AG09319 (cell line): ENCODE results near the gene TUBGCP2.

Experiments
- DNase-seq: peaks from one replicate; pipeline ENCODE4 v3.0.0-alpha.2; 2010; ENCODE audit warnings: low read depth; ENCODE audit errors: extremely low read depth
- TF ChIP-seq, protein P1 (sequence below): IDR thresholded peaks from 2 replicates; pipeline ENCODE4 v1.5.1; 2011; ENCODE audit warnings: low read depth, mild to moderate bottlenecking, inconsistent platforms, low read length, moderate library complexity

Gene TUBGCP2

DNA sequence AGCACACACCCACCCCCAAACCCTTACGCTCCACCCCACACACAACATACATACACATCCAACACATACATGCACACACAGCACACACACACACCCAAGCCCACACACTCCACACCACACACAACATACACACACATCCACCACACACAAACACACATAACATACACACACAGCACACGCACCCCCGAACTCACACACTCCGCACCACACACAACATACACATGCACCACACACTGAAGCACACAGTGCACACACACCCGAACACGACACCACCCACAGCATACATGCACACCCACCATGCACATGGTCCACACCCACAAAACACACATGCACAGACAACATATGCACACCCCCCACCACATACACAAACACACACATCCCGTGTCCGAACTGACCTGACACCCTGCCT, 40.5 kb upstream of the TUBGCP2 start:
- TF ChIP-seq, protein P1, sequence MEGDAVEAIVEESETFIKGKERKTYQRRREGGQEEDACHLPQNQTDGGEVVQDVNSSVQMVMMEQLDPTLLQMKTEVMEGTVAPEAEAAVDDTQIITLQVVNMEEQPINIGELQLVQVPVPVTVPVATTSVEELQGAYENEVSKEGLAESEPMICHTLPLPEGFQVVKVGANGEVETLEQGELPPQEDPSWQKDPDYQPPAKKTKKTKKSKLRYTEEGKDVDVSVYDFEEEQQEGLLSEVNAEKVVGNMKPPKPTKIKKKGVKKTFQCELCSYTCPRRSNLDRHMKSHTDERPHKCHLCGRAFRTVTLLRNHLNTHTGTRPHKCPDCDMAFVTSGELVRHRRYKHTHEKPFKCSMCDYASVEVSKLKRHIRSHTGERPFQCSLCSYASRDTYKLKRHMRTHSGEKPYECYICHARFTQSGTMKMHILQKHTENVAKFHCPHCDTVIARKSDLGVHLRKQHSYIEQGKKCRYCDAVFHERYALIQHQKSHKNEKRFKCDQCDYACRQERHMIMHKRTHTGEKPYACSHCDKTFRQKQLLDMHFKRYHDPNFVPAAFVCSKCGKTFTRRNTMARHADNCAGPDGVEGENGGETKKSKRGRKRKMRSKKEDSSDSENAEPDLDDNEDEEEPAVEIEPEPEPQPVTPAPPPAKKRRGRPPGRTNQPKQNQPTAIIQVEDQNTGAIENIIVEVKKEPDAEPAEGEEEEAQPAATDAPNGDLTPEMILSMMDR = no peak
- DNase-seq = no peak

DNA sequence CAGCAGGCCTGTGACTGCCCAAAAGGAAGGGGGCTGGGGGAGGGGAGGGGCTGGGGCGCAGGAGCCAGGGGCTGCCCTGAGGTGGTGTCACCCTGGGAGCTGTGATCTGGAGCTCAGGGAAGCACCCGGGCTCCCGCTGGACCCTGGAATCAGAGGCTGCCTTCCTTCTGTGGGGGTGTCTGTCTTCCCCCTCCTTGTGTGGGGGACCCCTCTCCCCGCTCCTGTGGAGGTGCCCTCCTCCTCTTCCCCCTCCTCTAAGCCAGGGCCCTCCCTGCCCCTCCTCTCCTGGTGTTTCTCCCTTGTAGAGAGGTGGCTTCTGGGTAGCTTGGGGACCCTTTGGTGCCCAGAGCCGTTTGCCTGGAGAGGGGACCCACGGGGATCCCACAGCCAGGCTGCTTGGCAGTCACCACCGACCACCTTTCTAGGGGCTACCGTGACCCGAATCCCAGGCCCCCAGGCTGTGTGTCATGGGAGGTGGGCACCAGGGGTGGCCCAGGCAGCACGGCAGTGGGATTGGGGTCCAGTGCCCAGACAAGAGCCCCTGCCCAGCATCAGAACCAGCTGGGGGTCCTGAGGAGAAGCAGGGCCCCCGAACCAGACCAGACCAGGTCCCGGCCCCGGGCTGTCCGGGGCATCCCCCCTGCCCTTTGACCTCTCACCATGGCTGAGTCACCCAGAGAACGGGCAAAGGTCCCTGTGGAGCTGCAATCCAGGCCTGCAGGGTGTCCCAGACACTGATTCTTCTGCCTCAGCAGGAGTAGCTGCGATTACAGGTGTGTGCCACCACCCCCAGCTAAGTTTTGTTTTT, 39.2 kb upstream of the TUBGCP2 start:
- no peak for DNase-seq
- TF ChIP-seq, protein P1 = no peak

DNA sequence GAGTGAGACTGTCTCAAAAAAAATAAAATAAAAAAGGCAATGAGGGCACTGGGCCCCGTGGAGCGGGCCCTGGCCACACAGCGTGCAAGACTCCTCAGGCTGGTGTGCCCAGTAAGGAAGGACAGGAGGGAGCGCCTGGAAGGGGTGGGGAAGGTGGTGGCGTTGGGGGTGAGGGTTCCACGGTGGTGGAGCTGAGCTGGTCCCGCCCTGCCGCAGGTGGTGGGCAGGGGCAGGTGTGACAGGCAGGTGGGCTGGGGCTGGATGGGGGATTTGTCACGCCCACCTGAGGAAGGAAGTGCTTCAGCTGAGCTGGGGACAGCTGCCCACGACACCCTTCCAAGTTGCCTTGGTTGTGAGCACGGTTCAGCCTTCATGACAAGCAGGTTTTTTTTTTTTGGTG, 37.7 kb upstream of the TUBGCP2 start:
- DNase-seq = no peak
- TF ChIP-seq, protein P1 = no peak

DNA sequence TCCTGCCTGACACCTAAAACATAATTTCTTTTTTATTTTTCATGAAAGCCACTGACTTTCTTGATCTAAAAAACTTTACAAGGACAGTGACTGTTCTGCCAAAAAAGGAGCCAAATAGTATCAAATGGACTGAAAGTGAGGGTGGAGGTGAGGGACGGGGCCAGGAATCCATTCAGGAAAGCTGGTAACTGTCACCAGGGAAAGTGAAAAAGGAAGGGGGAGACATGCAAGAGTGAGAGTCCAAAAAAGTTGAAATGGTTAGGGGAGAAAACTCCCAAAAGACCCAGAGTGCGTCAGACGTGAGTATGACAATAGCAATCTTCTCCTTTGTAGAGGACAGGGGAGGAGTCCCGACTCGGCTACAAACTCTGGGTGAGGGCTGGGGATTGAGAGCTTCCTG, 35.6 kb upstream of the TUBGCP2 start:
- no peak for DNase-seq
- TF ChIP-seq, protein P1 = no peak

DNA sequence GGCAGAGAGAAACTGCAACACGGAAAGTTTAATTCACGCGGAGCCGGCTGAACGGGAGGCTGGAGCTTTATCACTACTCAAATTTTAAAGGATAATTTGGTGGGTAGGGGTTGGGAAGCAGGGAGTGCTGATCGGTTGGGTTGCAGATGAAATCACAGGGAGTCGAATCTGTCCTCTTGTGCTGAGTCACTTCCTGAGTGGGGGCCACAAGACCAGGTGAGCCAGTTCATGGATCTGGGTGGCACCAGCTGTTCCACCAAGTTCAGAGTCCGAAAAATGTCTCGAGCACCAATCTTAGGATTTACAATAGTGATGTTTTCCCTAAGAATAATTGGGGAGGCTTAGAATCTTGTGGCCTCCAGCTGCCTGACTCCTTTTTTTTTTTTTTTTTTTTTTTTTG, 34.9 kb upstream of the TUBGCP2 start:
- TF ChIP-seq, protein P1 = no peak
- DNase-seq = no peak

DNA sequence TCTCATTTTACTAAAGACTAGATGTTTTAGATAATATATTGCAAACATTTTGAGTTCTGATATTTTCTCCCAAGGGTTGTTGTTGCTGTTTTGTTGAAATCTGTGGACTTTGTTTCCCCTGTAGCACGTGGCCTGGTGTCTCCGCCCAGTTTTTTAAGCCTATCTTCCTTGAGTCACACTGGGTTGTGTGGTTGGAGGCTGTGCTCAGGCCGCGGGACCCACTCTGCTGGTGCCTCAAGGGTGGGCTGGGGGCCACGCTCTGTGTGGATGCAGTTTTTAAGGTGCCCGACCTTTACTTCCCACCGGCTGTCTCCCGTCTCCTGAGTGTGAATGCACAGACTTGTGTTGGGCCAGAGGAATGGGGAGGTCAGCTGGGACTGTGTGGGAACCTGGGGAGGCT, 34.3 kb upstream of the TUBGCP2 start:
- TF ChIP-seq, protein P1 = no peak
- no peak for DNase-seq

DNA sequence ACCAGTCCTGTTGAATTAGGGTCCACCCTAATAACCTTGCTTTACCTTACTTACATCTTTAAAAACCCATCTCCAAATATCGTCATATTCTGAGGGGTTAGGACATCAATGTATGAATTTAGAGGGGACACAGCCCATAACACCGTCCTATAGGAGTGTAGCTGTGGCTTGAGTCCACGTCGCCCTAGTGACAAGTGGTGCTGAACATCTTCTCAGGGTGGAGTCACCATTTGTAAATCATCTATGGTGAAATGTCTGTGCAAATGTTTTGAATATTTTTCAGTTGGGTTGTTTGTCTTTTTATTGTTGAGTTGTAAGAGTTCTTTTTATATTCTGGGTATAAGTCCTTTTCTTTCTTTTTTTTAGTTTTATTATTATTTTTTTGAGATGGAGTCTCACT, 33.3 kb upstream of the TUBGCP2 start:
- DNase-seq = no peak
- TF ChIP-seq, protein P1 = no peak
